ENCODE data around the gene SPATA9.

The SPATA9 gene

GRCh38 chr5:95672641-95673040 lies 10.2 kb downstream of the SPATA9 start:
- TF ChIP-seq CTCF (IDR thresholded peaks at IDR 0.05; ENCODE audit: low read depth, low read length, missing control alignments) = no peak

GRCh38 chr5:95671826-95672225 lies 11.0 kb downstream of the SPATA9 start:
- DNase-seq (ENCODE audit: extremely low read depth, low read depth) = no peak
- no peak for TF ChIP-seq CTCF (IDR thresholded peaks at IDR 0.05; ENCODE audit: low read depth, low read length, missing control alignments)
- no peak overlapping the region for H3K4me3 ChIP-seq (replicated peaks; ENCODE audit: low read depth, low read length)

More at GRCh38 chr5:95672641-95673040, 10.2 kb downstream of the SPATA9 start:
- DNase-seq (ENCODE audit: extremely low read depth, low read depth) = no peak
- no peak overlapping the region for H3K4me3 ChIP-seq (replicated peaks; ENCODE audit: low read depth, low read length)

- TF ChIP-seq CTCF (IDR thresholded peaks at IDR 0.05; ENCODE audit: low read depth, low read length, missing control alignments) = no peak
- H3K4me3 ChIP-seq (replicated peaks; ENCODE audit: low read depth, low read length) = no peak overlapping the region
- DNase-seq (ENCODE audit: extremely low read depth, low read depth) = no peak
These were observed 12.2 kb downstream of the SPATA9 start for GRCh38 chr5:95670568-95670967.

- no peak overlapping the region for H3K4me3 ChIP-seq (replicated peaks; ENCODE audit: low read depth, low read length)
- no peak for TF ChIP-seq CTCF (IDR thresholded peaks at IDR 0.05; ENCODE audit: low read depth, low read length, missing control alignments)
- no peak for DNase-seq (ENCODE audit: extremely low read depth, low read depth)
These were observed 12.8 kb downstream of the SPATA9 start for GRCh38 chr5:95669985-95670384.

GRCh38 chr5:95669540-95669939 lies 13.3 kb downstream of the SPATA9 start:
- no peak overlapping the region for H3K4me3 ChIP-seq (replicated peaks; ENCODE audit: low read depth, low read length)
- DNase-seq (ENCODE audit: extremely low read depth, low read depth) = no peak
- TF ChIP-seq CTCF (IDR thresholded peaks at IDR 0.05; ENCODE audit: low read depth, low read length, missing control alignments) = no peak

- TF ChIP-seq CTCF (IDR thresholded peaks at IDR 0.05; ENCODE audit: low read depth, low read length, missing control alignments) = no peak
- DNase-seq (ENCODE audit: extremely low read depth, low read depth) = no peak
These were observed 14.1 kb downstream of the SPATA9 start for GRCh38 chr5:95668728-95669127.

GRCh38 chr5:95668216-95668615 lies 14.6 kb downstream of the SPATA9 start:
- DNase-seq (ENCODE audit: extremely low read depth, low read depth) = no peak
- H3K4me3 ChIP-seq (replicated peaks; ENCODE audit: low read depth, low read length) = no peak overlapping the region
- no peak for TF ChIP-seq CTCF (IDR thresholded peaks at IDR 0.05; ENCODE audit: low read depth, low read length, missing control alignments)

More at GRCh38 chr5:95668728-95669127, 14.1 kb downstream of the SPATA9 start:
- H3K4me3 ChIP-seq (replicated peaks; ENCODE audit: low read depth, low read length) = no peak overlapping the region
